ENCODE measurements around the gene ZNF681. TPM values are rescaled to one million over a fixed set of nuclear protein-coding genes. Genes with fewer than 3 reads are reported as not detected.

The ZNF681 gene
- polyA plus RNA-seq, 1 of the 3 experiments (the other 2 are of a cell fraction) = 0.38 TPM

GRCh38 chr19:23783636-23784035, 24.9 kb upstream of the ZNF681 start:
- WGBS (ENCODE audit: low lambda C conversion rate) = 0% methylated on average over 1 of the region's 1 CpG
- Histone ChIP-seq H3K36me3 (replicated peaks in 1 of 2; ENCODE audit: control insufficient read depth in 1 of 2, insufficient read depth in 2 of 2, low read length in 1 of 2) (peaks cover 0 to 8% of the 10 kb centered on the region in 2 experiments), H3F3A (replicated peaks; ENCODE audit: insufficient read depth) (no peaks in the 10 kb centered on the region), H3K4me3 (ENCODE audit: low read depth in 2 of 2, low read length in 1 of 2) (no peak overlapping the region), H3K4me1 (ENCODE audit: control insufficient read depth in 1 of 2, insufficient read depth in 2 of 2, low read depth in 1 of 2, low read length in 1 of 2) (no peaks in the 10 kb centered on the region), H3K27ac (ENCODE audit: low read depth in 2 of 2, low read length in 1 of 2) (no peak overlapping the region), H3K4me2 (no peak overlapping the region), H2AFZ (ENCODE audit: low read depth) (no peak overlapping the region), H3K79me2 (ENCODE audit: insufficient read depth) (no peaks in the 10 kb centered on the region), H3K9me3 (no peaks in the 10 kb centered on the region), H3K27me3 (ENCODE audit: insufficient read depth) (no peaks in the 10 kb centered on the region), H4K20me1 (ENCODE audit: insufficient read depth) (no peaks in the 10 kb centered on the region), H3K9me2 (no peaks in the 10 kb centered on the region), H3K9ac (no peak overlapping the region)
- ChIA-PET POLR2A (no interaction called here), CTCF (no interaction called here)
- DNase-seq = no peak
- TF ChIP-seq TEAD4 (IDR thresholded peaks at IDR 0.05; ENCODE audit: borderline replicate concordance, insufficient read depth) (no peak), EP300 (IDR thresholded peaks at IDR 0.05; ENCODE audit: borderline replicate concordance in 1 of 2, low read depth in 1 of 2, low read length in 1 of 2) (no peak), USF1 (IDR thresholded peaks at IDR 0.05; ENCODE audit: borderline replicate concordance, low read depth) (no peak), GATA2 (CRISPR knock-in tag; IDR thresholded peaks at IDR 0.05) (no peak)

GRCh38 chr19:23779645-23780044, 21.0 kb upstream of the ZNF681 start:
- H2AFZ ChIP-seq (ENCODE audit: low read depth) = no peak overlapping the region
- H3K9ac ChIP-seq = no peak overlapping the region
- no peak for DNase-seq
- H3K79me2 ChIP-seq (ENCODE audit: insufficient read depth) = peaks cover 2% of the 10 kb centered on the region; the same call in 1 of the 2 replicates
- TF ChIP-seq GATA2 (CRISPR knock-in tag; IDR thresholded peaks at IDR 0.05) (no peak), PBX3 (IDR thresholded peaks at IDR 0.05) (no peak), ELF1 (IDR thresholded peaks at IDR 0.05) (no peak), RAD21 (IDR thresholded peaks at IDR 0.05; ENCODE audit: low read length) (no peak), REST (IDR thresholded peaks at IDR 0.05; ENCODE audit: low read depth, low read length) (no peak)
- H3K9me2 ChIP-seq = no peaks in the 10 kb centered on the region
- H3K27ac ChIP-seq (ENCODE audit: low read depth in 2 of 2, low read length in 1 of 2) = no peak overlapping the region
- H3K36me3 ChIP-seq (replicated peaks in 1 of 2; ENCODE audit: control insufficient read depth in 1 of 2, insufficient read depth in 2 of 2, low read length in 1 of 2) = peaks cover 0 to 14% of the 10 kb centered on the region in 2 experiments
- no peaks in the 10 kb centered on the region for H4K20me1 ChIP-seq (ENCODE audit: insufficient read depth)
- POLR2A ChIA-PET = no interaction called here
- H3K27me3 ChIP-seq (ENCODE audit: insufficient read depth) = no peaks in the 10 kb centered on the region
- H3K9me3 ChIP-seq = no peaks in the 10 kb centered on the region
- H3F3A ChIP-seq (replicated peaks; ENCODE audit: insufficient read depth) = no peaks in the 10 kb centered on the region
- H3K4me3 ChIP-seq (ENCODE audit: low read depth in 2 of 2, low read length in 1 of 2) = no peak overlapping the region
- H3K4me1 ChIP-seq (ENCODE audit: control insufficient read depth in 1 of 2, insufficient read depth in 2 of 2, low read depth in 1 of 2, low read length in 1 of 2) = no peaks in the 10 kb centered on the region
- no peak overlapping the region for H3K4me2 ChIP-seq
- CTCF ChIA-PET = no interaction called here
- 78% methylated on average over 7 of the region's 7 CpGs for WGBS (ENCODE audit: low lambda C conversion rate)

All from SK-N-SH (cell line).